Small intestine (tissue), 7 donors: ENCODE data around the gene C16orf90. TPM values are rescaled to one million over a fixed set of nuclear protein-coding genes. Genes with fewer than 3 reads are reported as not detected.

Experiments used
- DNase-seq, 2 donors: peaks; one replicate each; pipeline versions ENCODE4 v3.0.0 to v3.0.0-alpha.2; 2013
- FAIRE-seq: peaks from 2 replicates; lab custom pipeline; 2012; peaks lifted over from hg19 to GRCh38; lab: Jason Lieb, UNC
- H3K27ac ChIP-seq, 3 donors: one replicate each; pipeline ENCODE4 v1.5.1; 2013; ENCODE audit warnings: low read length in 2 of 3, mild to moderate bottlenecking in 2 of 3, control low read depth in 1 of 3, inconsistent platforms in 1 of 3, low read depth in 1 of 3, moderate library complexity in 1 of 3
- H3K27me3 ChIP-seq, 3 donors: one replicate each; pipeline ENCODE4 v1.6.1; 2013; ENCODE audit warnings: low read length in 3 of 3, inconsistent platforms in 1 of 3; ENCODE audit not compliant: control insufficient read depth in 3 of 3, insufficient read depth in 3 of 3
- H3K36me3 ChIP-seq, 3 donors: one replicate each; pipeline ENCODE4 v1.6.1; 2013; ENCODE audit warnings: low read length in 3 of 3, inconsistent platforms in 1 of 3, low read depth in 1 of 3, mild to moderate bottlenecking in 1 of 3, moderate library complexity in 1 of 3; ENCODE audit not compliant: control insufficient read depth in 3 of 3, insufficient read depth in 2 of 3
- H3K4me1 ChIP-seq, 3 donors: one replicate each; pipeline ENCODE4 v1.6.1; 2013; ENCODE audit warnings: low read length in 2 of 3, inconsistent platforms in 1 of 3, low read depth in 1 of 3, mild to moderate bottlenecking in 1 of 3, moderate library complexity in 1 of 3; ENCODE audit not compliant: control insufficient read depth in 3 of 3, insufficient read depth in 2 of 3
- H3K4me3 ChIP-seq, 3 donors: one replicate each; pipeline ENCODE4 v1.5.1; 2013; ENCODE audit warnings: low read length in 3 of 3, control low read depth in 1 of 3, inconsistent platforms in 1 of 3, low read depth in 1 of 3, mild to moderate bottlenecking in 1 of 3, moderate library complexity in 1 of 3
- H3K9me3 ChIP-seq, 2 donors: one replicate each; pipeline ENCODE4 v1.6.1; 2013; ENCODE audit warnings: low read depth in 1 of 2, low read length in 1 of 2; ENCODE audit not compliant: control insufficient read depth in 2 of 2, insufficient read depth in 1 of 2
- WGBS, 3 donors: extraction: QIAGEN DNeasy Blood & Tissue Kit; methylation state at CpG; one replicate each; pipeline ENCODE4 v1.1.7; 2013; 5-methylcytosine and 5-hydroxymethylcytosine counted together
- polyA plus RNA-seq, 4 donors: library from polyadenylated mRNA; stranded (reverse) in 3 of 4; unstranded in 1 of 4; fragments of 200-250 nt in 3 of 4; fragments of 120-200 nt in 1 of 4; gene quantifications; one replicate each; pipeline versions ENCODE4 v1.2.1 to v1.2.3, GENCODE V29; 2013
- donor health status: healthy with polysubstance abuse.
- donor health status: control.
- donor health status: control.
- donor health status: Bipolar disorder and iron deficiency.
- donor health status: healthy.

The C16orf90 gene
- polyA plus RNA-seq, 4 donors, result 0.09 TPM; not detected in 3

GRCh38 chr16:3460121-3460520 is 35.2 kb downstream of the C16orf90 start:
- Histone ChIP-seq H3K4me1 (peaks cover 0 to 36% (median 23%) of the 10 kb centered on the region in 3 donors), H3K9me3 (no peaks in the 10 kb centered on the region), H3K36me3 (peaks cover 0 to 3% (median 0%) of the 10 kb centered on the region in 3 donors), H3K4me3 (peak overlapping the region in 2 of 3 donors; percentile 56 to 79), H3K27me3 (no peaks in the 10 kb centered on the region), H3K27ac (peak overlapping the region in 1 of 3 donors; percentile 95)
- no peak for DNase-seq
- WGBS, 3 donors, result 61 to 78% (median 71%) methylated on average over 7 of the region's 7 CpGs
- no peak for FAIRE-seq

DNA sequence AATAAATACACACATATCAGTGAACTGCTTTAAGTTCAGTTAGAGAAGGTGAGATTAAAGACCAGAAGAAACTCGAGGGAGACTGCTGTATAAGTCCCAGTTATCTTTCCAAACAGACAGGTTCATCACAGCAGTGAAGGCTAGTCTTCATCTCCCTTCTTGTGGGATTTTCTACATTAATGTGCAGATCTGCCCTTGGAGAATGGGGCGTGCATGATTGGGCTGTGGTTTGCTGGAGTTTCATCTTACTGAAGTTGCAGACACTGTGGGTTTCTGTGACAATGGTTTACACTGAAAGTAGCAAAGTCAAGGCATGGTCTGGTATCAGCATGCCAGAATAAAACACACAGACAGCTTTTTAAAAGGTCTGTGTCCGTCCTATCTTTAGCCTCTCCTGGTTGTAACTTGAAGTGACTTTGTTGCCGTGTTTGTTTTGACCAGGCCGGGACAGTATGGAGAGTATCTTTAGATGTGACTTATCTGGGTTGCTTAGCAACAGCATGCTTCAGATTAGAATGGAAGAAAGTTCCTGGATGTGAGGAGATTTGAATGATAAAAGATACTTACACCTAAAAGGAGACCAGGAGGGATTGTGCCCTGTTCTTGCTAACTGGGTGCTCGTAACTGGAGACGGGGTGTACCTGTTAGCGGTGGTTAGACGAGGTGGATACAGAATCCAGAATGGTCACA is 35.7 kb downstream of the C16orf90 start:
- H3K36me3 ChIP-seq, result no peaks in the 10 kb centered on the region
- H3K4me3 ChIP-seq, result peak overlapping the region; percentile 10 to 79 (median 56)
- FAIRE-seq (no peak), DNase-seq (peak in 1 of 2 donors; percentile 49)
- H3K4me1 ChIP-seq, result peaks cover 0 to 36% (median 23%) of the 10 kb centered on the region in 3 donors
- peak overlapping the region; percentile 16 to 95 (median 19) for H3K27ac ChIP-seq
- no peaks in the 10 kb centered on the region for H3K9me3 ChIP-seq
- no peaks in the 10 kb centered on the region for H3K27me3 ChIP-seq
- 10 to 44% (median 27%) methylated on average over 9 of the region's 9 CpGs for WGBS, 3 donors

GRCh38 chr16:3458852-3459361 is 36.4 kb downstream of the C16orf90 start:
- Histone ChIP-seq H3K27ac (peak overlapping the region; percentile 95 to 99 (median 97)), H3K36me3 (no peaks in the 10 kb centered on the region), H3K4me1 (peaks cover 0 to 36% (median 21%) of the 10 kb centered on the region in 3 donors), H3K4me3 (peak overlapping the region; percentile 79 to 95 (median 91)), H3K27me3 (no peaks in the 10 kb centered on the region), H3K9me3 (no peaks in the 10 kb centered on the region)
- no peak for FAIRE-seq
- DNase-seq, result peak; percentile 94 to 97
- 1 to 4% (median 2%) methylated on average over 10 of the region's 10 CpGs for WGBS, 3 donors

DNA sequence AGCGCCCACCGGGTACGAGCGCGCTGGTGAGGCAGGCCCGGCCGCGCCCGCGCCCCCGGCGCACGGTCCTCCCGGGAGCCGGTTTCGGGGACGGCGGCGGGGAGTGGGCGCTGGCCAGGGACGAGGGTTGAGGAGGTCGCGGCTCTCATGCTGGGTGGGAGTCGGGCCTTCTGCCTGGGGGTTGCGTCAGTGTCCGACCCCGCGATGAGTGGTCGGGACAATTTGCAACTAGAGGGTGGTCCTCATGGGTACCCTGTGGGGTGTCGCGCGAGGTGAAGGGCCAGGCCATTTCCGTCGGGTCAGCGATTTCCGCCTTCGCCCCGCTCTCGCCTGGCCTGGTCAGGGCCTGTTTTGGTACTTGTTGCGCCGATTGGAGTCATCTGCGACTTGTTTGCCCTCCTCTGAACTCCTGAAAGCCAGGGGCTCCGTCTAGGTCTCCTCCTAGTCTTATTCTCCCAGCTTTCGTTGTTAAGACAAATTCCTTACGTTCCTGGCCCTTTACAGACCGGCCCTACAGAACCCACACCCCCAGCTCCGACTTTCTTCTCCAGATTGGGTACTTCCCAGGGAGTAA is 36.9 kb downstream of the C16orf90 start:
- 0% methylated on average over 36 to 47 of the region's 47 CpGs for WGBS, 3 donors
- DNase-seq, result peak in 1 of 2 donors; percentile 58
- H3K4me1 ChIP-seq, result peaks cover 0 to 36% (median 21%) of the 10 kb centered on the region in 3 donors
- no peaks in the 10 kb centered on the region for H3K27me3 ChIP-seq
- no peaks in the 10 kb centered on the region for H3K36me3 ChIP-seq
- peak overlapping the region; percentile 79 to 95 (median 91) for H3K4me3 ChIP-seq
- no peak for FAIRE-seq
- H3K9me3 ChIP-seq, result no peaks in the 10 kb centered on the region
- peak overlapping the region; percentile 95 to 99 (median 97) for H3K27ac ChIP-seq

- Histone ChIP-seq H3K36me3 (no peaks in the 10 kb centered on the region), H3K9me3 (no peaks in the 10 kb centered on the region), H3K4me1 (peaks cover 0 to 36% (median 21%) of the 10 kb centered on the region in 3 donors), H3K27me3 (no peaks in the 10 kb centered on the region), H3K4me3 (peak overlapping the region; percentile 62 to 95 (median 91)), H3K27ac (peak overlapping the region; percentile 95 to 99 (median 97))
- FAIRE-seq, result no peak
- 1% methylated on average over 62 to 83 of the region's 83 CpGs for WGBS, 3 donors
- peak; percentile 90 to 97 for DNase-seq
Observed at GRCh38 chr16:3457434-3458252, 37.6 kb downstream of the C16orf90 start.

- DNase-seq (no peak), FAIRE-seq (no peak)
- no peaks in the 10 kb centered on the region for H3K27me3 ChIP-seq
- peaks cover 0 to 13% (median 13%) of the 10 kb centered on the region in 3 donors for H3K4me1 ChIP-seq
- H3K27ac ChIP-seq, result no peak overlapping the region
- 82 to 87% (median 84%) methylated on average over 10 of the region's 10 CpGs for WGBS, 3 donors
- peaks cover 0 to 7% (median 0%) of the 10 kb centered on the region in 3 donors for H3K36me3 ChIP-seq
- H3K4me3 ChIP-seq, result no peak overlapping the region
- H3K9me3 ChIP-seq, result peaks cover 0 to under 1% of the 10 kb centered on the region in 2 donors
Observed at GRCh38 chr16:3454631-3455147, 40.6 kb downstream of the C16orf90 start.

GRCh38 chr16:3454093-3454492 is 41.2 kb downstream of the C16orf90 start:
- peaks cover 0 to 4% of the 10 kb centered on the region in 2 donors for H3K9me3 ChIP-seq
- peaks cover 0 to 11% (median 0%) of the 10 kb centered on the region in 3 donors for H3K36me3 ChIP-seq
- DNase-seq (no peak), FAIRE-seq (no peak)
- H3K27ac ChIP-seq, result no peak overlapping the region
- H3K27me3 ChIP-seq, result no peaks in the 10 kb centered on the region
- WGBS, 3 donors, result 89 to 92% (median 92%) methylated on average over 5 of the region's 5 CpGs
- peaks cover 0 to 7% (median 7%) of the 10 kb centered on the region in 3 donors for H3K4me1 ChIP-seq
- H3K4me3 ChIP-seq, result no peak overlapping the region
